OCI-M2 (cell line): ENCODE measurements around the gene PIM1.
A peak's percentile ranks its signal among the peaks of the same experiment; 100 is the strongest.
"Not testable (repeated sequence)": the region's sequence is repeated elsewhere in the genome, so short reads cannot be mapped to it uniquely, and the experiment has no call there.

Experiments used
- DNase-seq: peaks from one replicate; lab custom pipeline; 2025; ENCODE audit not compliant: unreplicated experiment; lab: John Stamatoyannopoulos, UW

Gene PIM1

DNA sequence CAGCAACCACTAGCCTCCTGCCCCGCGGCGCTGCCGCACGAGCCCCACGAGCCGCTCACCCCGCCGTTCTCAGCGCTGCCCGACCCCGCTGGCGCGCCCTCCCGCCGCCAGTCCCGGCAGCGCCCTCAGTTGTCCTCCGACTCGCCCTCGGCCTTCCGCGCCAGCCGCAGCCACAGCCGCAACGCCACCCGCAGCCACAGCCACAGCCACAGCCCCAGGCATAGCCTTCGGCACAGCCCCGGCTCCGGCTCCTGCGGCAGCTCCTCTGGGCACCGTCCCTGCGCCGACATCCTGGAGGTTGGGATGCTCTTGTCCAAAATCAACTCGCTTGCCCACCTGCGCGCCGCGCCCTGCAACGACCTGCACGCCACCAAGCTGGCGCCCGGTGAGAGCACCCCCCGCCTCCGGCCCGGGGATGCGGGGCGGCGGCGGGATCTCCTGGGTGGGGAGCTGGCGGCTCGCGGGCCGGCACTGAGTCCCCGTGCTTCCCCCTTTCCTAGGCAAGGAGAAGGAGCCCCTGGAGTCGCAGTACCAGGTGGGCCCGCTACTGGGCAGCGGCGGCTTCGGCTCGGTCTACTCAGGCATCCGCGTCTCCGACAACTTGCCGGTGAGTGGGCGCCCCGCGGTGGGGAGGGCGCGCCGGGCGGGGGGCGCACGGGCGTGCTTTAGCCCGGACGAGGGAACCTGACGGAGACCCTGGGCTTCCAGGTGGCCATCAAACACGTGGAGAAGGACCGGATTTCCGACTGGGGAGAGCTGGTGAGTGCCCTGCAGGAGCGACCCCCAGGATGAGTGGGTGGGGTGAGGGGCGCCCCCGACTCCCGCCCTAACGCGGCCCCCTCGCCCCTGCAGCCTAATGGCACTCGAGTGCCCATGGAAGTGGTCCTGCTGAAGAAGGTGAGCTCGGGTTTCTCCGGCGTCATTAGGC is 585 bp downstream of the PIM1 start:
- no peak for DNase-seq

DNA sequence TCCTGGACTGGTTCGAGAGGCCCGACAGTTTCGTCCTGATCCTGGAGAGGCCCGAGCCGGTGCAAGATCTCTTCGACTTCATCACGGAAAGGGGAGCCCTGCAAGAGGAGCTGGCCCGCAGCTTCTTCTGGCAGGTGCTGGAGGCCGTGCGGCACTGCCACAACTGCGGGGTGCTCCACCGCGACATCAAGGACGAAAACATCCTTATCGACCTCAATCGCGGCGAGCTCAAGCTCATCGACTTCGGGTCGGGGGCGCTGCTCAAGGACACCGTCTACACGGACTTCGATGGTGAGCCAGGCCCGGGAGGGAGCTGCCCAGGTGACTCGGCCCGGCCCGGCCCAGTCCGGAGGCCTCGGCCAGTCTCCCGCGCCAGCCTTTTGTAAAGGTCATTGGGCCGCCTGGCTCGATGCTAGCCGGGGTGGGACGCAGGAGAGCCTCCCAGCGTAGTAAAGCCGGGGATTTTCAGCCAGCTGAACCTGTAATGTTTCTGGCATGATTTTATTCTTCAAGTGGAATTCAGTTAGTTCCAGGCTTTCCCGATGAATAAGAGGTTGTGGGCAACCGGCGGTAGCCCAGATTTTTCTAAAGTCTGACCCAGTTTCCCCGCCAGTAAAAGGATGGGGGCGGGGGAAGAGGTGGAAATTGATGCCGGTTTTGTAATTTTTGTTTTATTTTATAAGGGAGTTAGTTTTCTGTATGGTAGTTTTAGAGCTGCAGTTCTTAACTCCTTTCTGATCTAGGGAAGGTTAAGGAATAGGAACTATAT is 1.4 kb downstream of the PIM1 start:
- DNase-seq: no peak

DNA sequence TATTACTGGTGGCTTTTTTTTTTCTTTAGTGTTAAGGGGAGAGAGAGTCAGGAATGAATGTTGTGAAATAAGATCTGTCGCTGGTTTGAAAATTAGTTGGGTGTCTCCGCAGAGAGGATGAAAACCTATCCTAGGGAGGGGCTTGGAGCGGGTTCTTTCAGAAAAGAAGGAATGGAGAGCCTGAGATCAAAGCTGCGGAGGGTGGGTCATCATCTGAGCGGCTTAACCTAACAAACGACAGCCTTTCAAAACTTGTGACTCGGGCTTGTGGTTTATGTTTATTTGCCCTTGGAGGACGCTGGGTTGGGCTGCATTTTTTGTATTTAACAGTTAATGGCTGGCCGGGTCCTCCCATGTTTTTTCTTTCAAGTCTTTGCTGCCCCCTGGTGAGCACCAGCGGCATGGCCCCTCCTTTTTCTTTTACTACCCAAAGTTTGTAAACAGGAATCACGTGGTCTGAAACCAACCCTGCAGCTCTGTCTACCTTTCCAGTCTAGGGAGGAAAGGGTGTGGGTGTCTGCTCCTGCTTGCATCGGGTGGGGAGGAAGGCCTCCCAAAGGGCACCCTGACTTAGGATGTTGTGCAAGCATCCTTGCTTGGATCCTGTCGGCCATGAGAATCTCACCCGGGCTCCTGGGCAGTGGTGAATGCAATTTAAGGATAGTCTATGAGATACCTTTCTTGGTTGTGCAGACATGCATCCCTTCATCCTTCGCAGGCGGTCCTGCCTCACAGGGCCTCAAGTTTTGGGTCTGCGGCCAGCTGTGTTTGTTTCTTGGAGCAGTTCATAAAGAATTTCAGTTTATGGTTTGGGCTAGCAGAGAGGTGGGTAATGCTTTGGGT is 2.2 kb downstream of the PIM1 start:
- DNase-seq: peak; percentile 57

DNA sequence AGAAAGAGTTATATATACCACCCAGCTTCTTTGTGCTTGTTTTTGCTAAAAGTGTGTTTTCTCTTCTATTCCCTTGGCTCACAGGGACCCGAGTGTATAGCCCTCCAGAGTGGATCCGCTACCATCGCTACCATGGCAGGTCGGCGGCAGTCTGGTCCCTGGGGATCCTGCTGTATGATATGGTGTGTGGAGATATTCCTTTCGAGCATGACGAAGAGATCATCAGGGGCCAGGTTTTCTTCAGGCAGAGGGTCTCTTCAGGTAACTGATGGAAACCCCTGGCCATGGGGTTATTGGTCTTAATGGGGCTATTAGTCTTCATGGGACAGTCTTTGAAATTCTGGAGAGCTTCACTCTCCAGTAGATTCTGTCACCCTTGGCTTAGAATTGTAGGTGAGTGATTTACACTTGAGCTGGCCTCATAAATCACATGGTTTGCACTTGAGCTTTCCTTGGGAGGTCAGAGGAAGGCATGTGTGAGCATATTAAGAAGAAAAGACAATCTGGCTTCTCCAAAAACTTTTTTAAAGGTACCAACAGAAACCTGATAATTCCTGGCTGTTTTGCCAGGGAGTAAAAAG is 3.0 kb downstream of the PIM1 start:
- no peak for DNase-seq

DNA sequence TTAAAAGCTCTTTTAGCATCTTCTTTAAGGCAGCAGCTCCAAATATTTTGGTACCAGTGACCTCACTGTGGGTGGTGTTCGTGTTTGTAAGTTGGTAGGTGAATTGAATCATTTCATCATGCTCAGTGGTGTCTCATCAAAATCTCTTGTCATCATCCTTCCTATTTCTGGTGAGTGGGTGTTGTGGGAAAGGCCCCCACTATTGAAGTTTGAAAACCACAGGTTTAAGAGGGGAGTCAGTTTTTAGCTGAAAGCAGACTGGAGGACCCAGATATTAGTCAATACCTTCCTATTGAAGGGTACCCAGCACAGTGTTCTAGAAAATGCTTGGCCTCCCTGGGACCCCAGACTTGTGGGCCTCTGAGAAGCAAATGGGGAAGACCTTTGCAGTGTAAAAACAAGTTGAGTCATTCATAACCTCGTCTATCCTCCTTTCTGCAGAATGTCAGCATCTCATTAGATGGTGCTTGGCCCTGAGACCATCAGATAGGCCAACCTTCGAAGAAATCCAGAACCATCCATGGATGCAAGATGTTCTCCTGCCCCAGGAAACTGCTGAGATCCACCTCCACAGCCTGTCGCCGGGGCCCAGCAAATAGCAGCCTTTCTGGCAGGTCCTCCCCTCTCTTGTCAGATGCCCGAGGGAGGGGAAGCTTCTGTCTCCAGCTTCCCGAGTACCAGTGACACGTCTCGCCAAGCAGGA is 3.7 kb downstream of the PIM1 start:
- DNase-seq: no peak

DNA sequence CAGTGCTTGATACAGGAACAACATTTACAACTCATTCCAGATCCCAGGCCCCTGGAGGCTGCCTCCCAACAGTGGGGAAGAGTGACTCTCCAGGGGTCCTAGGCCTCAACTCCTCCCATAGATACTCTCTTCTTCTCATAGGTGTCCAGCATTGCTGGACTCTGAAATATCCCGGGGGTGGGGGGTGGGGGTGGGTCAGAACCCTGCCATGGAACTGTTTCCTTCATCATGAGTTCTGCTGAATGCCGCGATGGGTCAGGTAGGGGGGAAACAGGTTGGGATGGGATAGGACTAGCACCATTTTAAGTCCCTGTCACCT is 4.2 kb downstream of the PIM1 start:
- DNase-seq: no peak

DNA sequence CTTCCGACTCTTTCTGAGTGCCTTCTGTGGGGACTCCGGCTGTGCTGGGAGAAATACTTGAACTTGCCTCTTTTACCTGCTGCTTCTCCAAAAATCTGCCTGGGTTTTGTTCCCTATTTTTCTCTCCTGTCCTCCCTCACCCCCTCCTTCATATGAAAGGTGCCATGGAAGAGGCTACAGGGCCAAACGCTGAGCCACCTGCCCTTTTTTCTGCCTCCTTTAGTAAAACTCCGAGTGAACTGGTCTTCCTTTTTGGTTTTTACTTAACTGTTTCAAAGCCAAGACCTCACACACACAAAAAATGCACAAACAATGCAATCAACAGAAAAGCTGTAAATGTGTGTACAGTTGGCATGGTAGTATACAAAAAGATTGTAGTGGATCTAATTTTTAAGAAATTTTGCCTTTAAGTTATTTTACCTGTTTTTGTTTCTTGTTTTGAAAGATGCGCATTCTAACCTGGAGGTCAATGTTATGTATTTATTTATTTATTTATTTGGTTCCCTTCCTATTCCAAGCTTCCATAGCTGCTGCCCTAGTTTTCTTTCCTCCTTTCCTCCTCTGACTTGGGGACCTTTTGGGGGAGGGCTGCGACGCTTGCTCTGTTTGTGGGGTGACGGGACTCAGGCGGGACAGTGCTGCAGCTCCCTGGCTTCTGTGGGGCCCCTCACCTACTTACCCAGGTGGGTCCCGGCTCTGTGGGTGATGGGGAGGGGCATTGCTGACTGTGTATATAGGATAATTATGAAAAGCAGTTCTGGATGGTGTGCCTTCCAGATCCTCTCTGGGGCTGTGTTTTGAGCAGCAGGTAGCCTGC is 4.8 kb downstream of the PIM1 start:
- DNase-seq: no peak

DNA sequence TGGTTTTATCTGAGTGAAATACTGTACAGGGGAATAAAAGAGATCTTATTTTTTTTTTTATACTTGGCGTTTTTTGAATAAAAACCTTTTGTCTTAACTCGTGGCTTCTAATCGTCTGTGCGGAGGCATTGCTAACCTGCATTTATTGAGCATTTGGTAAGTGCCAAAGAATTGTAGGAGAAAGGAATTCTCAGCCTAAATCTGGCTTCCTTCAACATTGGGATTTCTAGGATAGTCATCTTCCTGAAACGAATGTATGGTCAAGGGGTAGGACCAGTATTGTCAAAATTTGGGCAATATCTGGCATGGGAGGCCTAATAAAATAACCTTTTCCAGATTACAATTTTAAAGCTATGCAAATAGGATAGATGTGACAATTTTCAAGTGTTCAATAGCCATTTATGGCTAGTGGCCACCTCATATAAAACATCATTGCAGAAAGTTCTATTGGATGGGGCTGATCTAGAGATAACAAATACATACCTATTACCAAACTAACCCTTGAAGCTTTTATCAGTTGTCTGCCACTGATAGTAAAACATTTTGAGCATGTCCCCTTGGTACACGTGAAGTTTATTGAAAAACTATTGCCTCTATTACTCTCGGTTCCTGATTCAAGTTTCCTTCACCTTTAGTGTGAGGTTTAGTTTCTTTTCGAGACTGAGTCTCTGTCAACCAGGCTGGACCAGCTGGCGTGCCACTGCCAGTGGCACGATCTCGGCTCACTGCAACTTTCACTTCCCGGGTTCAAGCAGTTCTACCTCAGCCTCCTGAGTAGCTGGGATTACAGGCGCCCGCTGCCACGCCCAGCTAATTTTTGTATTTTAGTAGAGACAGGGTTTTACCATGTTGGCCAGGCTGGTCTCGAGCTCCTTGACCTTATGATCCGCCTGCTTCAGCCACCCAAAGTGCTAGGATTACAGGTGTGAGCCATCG is 5.6 kb downstream of the PIM1 start:
- DNase-seq: no peak

DNA sequence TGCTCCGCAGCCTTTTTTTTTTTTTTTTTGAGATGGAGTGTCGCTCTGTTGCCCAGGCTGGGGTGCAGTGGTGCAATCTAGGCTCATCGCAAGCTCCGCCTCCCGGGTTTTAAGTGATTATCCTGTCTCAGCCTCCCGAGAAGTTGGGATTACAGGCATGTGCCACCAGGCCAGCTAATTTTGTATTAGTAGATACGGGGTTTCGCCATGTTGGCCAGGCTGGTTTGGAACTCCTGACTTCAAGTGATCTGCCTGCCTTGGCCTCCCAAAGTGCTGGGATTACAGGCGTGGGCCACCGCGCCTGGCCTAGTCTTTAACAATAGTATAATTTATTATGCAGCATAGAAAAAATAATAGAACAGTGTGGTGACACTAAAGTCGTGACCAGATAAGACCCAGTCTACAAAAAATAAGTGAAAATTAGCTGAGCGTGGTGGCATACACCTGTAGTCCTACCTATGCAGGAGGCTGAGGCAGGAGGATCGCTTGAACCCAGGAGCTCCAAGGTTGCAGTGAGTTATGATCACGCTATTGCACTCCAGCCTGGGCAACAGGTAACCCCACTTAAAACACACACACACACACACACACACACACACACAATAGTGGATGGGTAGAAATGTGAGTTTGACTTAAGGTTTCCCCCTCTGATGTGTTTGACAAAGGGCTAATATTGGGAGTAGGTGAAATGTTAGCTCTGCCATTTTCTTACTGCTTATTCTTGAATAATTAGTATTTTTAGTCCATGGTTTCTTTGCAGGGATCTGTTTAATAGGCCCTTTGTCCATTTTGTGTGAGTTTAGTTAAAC is 6.5 kb downstream of the PIM1 start:
- no peak for DNase-seq

DNA sequence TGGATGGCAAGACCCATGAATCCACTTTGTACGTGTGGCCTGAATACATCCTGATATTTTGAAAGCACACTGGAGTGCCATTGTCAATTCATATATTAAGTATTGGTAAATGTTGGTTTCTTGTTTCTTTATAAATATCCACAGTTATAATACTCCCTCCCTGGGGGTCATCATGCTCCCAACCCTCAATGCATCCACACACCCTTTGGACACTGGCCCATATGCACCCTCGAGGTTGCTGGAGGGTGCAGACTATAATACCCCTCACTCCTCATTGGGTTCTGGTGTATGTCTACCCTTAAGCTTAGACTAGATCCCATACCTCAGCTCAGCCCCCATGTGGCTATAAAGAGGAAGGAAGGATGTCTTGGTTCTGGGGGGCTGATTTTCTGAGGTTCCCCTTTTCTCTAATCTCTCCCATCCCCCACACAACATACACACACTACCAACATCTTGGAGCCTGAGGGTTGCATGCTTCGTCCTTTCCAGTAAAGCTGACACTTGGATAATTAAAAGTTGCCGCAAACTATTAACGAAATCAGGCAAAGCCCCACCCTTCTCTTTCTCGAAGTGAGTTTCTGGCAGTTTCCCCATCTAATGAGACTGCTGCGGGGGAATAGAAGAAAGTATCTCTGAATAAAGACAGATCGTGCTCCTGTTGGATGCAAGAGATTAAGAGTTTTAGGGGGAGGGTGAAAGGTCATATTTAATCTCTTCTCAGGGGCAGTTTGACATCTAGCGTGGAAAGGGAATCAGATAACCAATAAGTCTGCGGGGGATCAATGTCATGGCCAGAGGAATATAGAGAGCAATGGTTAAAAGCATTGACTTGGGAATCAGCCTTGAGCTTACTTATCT is 7.4 kb downstream of the PIM1 start:
- no peak for DNase-seq

DNA sequence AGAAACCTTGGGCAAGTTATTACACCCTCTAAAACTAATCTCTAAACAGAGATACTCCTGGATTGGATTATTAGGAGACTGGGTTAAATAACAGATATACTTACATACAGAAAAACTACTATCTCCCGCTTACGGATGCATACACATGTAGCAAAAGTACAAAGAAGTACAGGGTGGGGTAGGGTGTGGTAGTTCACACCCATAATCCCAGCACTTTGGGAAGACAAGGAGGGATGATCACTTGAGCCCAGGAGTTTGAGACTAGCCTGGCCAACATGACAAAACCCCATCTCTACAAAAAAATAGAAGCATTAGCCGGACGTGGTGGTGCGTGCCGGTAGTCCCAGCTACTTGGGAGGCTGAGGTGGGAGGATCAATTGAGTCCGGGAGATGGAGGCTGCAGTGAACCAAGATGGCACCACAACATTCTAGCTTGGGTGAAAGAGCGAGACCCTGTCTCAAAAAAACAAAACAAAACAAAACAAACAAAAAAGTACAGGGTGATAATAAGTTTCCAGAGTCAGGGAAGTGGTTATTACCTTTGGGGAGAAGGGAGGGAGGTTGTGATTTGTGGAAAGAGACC is 8.1 kb downstream of the PIM1 start:
- no peak for DNase-seq

DNA sequence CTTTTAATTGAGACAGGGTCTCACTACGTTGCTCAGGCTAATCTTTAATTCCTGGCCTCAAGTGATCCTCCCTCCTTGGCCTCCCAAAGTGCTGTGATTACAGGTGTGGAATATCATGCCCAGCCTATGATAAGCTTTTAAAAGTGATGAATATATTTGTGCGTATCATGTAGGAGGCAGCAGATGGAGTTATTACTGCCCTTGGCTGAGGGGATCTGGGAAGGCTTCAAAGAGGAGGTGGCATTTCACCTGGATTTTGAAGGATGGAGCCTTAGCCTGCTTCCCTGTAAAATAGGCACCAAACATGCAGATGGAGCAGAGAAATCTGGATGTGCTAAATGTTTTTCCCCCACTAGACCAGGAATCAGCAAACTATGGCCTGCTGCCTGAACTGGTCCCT is 10.1 kb downstream of the PIM1 start:
- no peak for DNase-seq

DNA sequence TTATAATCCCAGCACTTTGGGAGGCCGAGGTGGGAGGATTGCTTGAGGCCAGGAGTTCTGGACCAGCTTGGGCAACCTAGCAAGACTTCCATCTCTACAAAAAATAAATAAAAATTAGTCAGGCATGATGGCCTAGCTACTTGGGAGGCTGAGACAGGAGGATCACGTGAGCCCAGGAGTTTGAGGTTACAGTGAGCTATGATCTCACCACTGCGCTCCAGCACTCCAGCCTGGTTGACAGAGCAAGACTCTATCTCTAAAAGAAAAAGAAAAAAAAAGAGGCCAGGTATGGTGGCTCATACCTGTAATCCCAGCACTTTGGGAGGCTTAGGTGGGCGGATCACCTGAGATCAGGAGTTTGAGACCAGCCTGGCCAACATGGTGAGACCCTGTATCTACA is 10.7 kb downstream of the PIM1 start:
- not testable (repeated sequence) for DNase-seq

DNA sequence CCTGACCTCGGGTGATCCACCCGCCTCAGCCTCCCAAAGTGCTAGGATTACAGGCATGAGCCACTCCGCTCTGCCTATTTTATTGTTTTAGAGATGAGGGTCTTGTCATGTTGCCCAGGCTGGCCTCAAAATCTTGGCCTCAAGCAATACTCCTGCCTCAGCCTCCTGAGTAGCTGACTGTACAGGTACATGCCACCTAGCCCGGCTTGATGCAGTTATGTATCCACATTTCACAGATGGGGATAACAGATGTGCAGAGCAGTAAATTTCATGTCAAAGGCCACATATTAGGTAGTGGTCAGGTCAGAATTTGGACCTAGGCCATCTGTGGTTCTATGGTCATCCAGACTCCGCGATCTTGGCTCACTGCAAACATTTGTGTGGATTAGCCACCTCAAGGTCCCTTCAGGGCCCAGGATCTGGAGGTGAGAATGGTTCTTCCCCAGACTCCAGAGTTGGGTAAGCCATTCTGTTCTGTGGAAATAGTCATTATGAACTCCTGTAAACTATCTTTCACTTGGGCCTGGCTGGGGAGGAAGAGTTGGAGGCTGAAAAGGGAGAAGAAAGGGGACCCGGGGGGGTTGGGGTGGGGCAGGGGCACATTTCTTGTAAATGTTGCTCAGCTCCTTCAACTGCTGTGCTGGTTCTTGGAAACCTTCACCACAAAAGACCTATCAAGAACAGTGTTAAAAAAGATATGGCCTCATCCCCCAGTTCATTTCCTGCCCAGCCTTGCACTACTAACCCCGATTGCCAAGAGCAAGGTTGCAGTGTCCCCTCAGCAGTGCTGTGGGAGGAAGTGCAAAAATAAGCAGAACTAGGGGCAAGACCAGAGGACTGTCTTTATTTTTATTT is 13.0 kb downstream of the PIM1 start:
- DNase-seq: peak; percentile 82

DNA sequence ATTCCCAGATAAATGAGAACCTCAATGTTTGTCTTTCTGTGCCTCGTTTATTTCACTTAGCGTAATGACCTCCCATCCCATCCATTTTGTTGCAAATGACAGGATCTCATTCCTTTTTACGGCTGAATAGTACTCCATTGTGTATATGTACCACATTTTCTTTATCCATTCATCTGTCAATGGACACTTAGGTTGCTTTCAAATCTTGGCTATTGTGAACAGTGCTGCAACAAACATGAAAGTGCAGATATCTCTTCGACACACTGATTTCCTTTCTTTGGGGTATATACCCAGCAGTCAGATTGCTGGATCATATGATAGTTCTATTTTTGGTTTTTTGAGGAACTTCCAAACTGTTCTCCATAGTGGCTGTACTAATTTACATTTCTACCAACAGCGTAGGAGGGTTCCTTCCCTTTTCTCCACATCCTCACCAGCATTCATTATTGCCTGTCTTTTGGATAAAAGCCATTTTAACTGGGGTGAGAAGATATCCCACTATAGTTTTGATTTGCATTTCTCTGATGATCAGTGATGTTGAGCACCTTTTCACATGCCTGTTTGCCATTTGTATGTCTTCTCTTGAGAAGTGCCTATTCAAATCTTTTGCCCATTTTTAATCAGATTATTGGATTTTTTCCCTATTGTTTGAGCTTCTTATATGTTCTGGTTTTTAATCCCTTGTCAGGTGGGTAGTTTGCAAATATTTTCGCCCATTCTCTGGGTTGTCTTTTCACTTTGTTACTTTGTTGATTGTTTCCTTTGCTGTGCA is 16.2 kb downstream of the PIM1 start:
- DNase-seq: not testable (repeated sequence)
